Lower leg skin (tissue), 3 donors: ENCODE data around the gene LIX1.

Source experiments
- CTCF ChIP-seq, 3 donors: fragments of 450-650 bp; IDR thresholded peaks; one replicate each; pipeline ENCODE4 v1.5.1; 2016; ENCODE audit warnings: antibody characterized with exemption in 3 of 3, mild to moderate bottlenecking in 3 of 3, moderate library complexity in 2 of 3
- POLR2A ChIP-seq, 2 donors: fragments of 450-650 bp; IDR thresholded peaks; one replicate each; pipeline ENCODE4 v1.6.1; 2016 to 2017; ENCODE audit warnings: antibody characterized with exemption in 2 of 2, mild to moderate bottlenecking in 1 of 2, moderate library complexity in 1 of 2

DNA sequence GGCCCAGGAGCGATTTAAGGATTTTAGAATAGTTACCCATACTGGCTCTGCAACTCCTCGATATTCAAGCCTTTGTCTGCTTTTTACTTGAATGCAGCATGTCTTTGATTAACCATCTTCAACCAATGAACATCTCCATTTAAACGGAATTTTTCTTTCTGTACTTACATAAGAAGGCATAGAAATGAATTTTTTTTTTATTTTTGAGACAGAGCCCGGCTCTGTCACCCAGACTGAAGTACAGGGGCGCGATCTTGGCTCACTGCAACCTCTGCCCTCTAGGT, 41.5 kb upstream of the LIX1 start:
- TF ChIP-seq CTCF (IDR thresholded peaks at IDR 0.05) = no peak
- TF ChIP-seq POLR2A (IDR thresholded peaks at IDR 0.05) = no peak
